ENCODE measurements around the gene SLC12A1. TPM values are rescaled to one million over a fixed set of nuclear protein-coding genes. Genes with fewer than 3 reads are reported as not detected.

Gene SLC12A1
- total and polyA plus RNA-seq, 12 donors: under 0.01 to 0.32 (median 0.07) TPM; not detected in 6

- Histone ChIP-seq H3K27ac (no peak overlapping the region), H3K36me3 (replicated peaks in 1 of 2) (no peaks in the 10 kb centered on the region), H3K4me3 (no peak overlapping the region), H3K9me3 (replicated peaks in 1 of 3) (no peaks in the 10 kb centered on the region), H3K4me1 (replicated peaks in 1 of 2) (no peaks in the 10 kb centered on the region), H3K27me3 (no peaks in the 10 kb centered on the region)
- DNase-seq: no peak
- WGBS, 4 donors: 72 to 93% (median 88%) methylated on average over 1 of the region's 1 CpG
- TF ChIP-seq, protein P1, sequence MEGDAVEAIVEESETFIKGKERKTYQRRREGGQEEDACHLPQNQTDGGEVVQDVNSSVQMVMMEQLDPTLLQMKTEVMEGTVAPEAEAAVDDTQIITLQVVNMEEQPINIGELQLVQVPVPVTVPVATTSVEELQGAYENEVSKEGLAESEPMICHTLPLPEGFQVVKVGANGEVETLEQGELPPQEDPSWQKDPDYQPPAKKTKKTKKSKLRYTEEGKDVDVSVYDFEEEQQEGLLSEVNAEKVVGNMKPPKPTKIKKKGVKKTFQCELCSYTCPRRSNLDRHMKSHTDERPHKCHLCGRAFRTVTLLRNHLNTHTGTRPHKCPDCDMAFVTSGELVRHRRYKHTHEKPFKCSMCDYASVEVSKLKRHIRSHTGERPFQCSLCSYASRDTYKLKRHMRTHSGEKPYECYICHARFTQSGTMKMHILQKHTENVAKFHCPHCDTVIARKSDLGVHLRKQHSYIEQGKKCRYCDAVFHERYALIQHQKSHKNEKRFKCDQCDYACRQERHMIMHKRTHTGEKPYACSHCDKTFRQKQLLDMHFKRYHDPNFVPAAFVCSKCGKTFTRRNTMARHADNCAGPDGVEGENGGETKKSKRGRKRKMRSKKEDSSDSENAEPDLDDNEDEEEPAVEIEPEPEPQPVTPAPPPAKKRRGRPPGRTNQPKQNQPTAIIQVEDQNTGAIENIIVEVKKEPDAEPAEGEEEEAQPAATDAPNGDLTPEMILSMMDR (IDR thresholded peaks at IDR 0.05): no peak
- no peak for TF ChIP-seq POLR2A (IDR thresholded peaks at IDR 0.05)
- intact Hi-C loops (cut with DNase I): loop anchor here in 1 of 2 donors (10.0 kb wide), 1 partner anchor 130 kb away; no protein-coding TSS in a partner anchor
Measured at GRCh38 chr15:48244921-48245320, 38.8 kb downstream of the SLC12A1 start.

DNA sequence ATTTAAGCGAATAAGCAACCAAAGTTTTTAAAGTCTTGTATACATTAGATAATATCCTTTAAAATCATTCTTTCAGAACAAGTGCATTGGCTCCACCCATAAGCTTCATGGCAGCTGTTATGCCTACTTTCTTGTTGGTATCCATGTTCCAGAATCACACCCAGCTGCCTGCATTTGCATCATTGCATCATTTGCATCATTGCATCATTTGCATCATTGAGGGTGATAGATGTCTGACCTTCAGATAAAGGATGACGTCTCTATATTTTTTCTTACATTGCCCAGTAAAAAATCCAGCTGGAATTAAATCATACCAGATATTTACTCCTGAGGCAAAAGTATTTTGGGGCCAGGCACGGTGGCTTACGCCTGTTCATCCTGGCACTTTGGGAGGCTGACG lies 42.3 kb downstream of the SLC12A1 start:
- H3K4me3 ChIP-seq: no peak overlapping the region
- H3K4me1 ChIP-seq (replicated peaks in 1 of 2): no peaks in the 10 kb centered on the region
- H3K9me3 ChIP-seq (replicated peaks in 1 of 3): no peaks in the 10 kb centered on the region
- H3K27ac ChIP-seq: no peak overlapping the region
- WGBS, 4 donors: 58 to 68% (median 63%) methylated on average over 2 to 5 of the region's 5 CpGs
- intact Hi-C loops (cut with DNase I): loop anchor here in 1 of 2 donors (10.0 kb wide), 1 partner anchor 134 kb away; no protein-coding TSS in a partner anchor
- no peaks in the 10 kb centered on the region for H3K36me3 ChIP-seq (replicated peaks in 1 of 2)
- peak in 1 of 7 donors; percentile 32 for DNase-seq
- TF ChIP-seq POLR2A (IDR thresholded peaks at IDR 0.05): no peak
- TF ChIP-seq, protein P1 (IDR thresholded peaks at IDR 0.05): no peak
- no peaks in the 10 kb centered on the region for H3K27me3 ChIP-seq

DNA sequence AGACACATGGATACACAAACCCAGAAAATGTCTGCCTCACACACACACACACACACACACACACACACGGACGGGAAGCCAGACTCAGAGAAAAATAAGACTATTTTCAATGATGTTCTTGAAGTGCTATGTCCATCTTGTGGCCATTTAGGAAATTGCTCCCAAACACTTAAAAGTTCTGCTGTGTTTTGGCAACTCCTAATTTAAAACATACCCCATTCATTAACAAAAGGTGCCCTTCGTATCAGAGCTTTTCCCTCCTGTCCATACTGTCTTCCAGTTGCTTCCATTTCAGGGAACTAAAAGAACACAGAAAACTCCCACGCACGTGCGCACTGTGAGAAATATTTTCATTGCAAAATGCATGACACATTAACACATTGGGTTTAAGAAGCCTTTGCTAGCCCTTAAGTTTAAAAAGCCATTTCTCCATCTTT lies 44.6 kb downstream of the SLC12A1 start:
- intact Hi-C loops (cut with DNase I): loop anchor here in 1 of 2 donors (10.0 kb wide), 1 partner anchor 1056 kb away; no protein-coding TSS in a partner anchor
- Histone ChIP-seq H3K27ac (no peak overlapping the region), H3K4me1 (replicated peaks in 1 of 2) (no peaks in the 10 kb centered on the region), H3K27me3 (no peaks in the 10 kb centered on the region), H3K4me3 (no peak overlapping the region), H3K9me3 (replicated peaks in 1 of 3) (no peaks in the 10 kb centered on the region), H3K36me3 (replicated peaks in 1 of 2) (no peaks in the 10 kb centered on the region)
- WGBS, 4 donors: 32 to 39% (median 36%) methylated on average over 6 of the region's 6 CpGs
- TF ChIP-seq POLR2A (IDR thresholded peaks at IDR 0.05): no peak
- TF ChIP-seq, protein P1 (IDR thresholded peaks at IDR 0.05): peak; percentile 57 to 83 (median 68)
- peak in 5 of 7 donors; percentile 27 to 56 (median 52) for DNase-seq

- DNase-seq: no peak
- Histone ChIP-seq H3K27ac (no peak overlapping the region), H3K36me3 (replicated peaks in 1 of 2) (no peaks in the 10 kb centered on the region), H3K4me1 (replicated peaks in 1 of 2) (no peaks in the 10 kb centered on the region), H3K27me3 (no peaks in the 10 kb centered on the region), H3K9me3 (replicated peaks in 1 of 3) (no peaks in the 10 kb centered on the region), H3K4me3 (no peak overlapping the region)
- no peak for TF ChIP-seq POLR2A (IDR thresholded peaks at IDR 0.05)
- TF ChIP-seq, protein P1 (IDR thresholded peaks at IDR 0.05): no peak
- intact Hi-C loops (cut with DNase I): loop anchor here in 1 of 2 donors (10.0 kb wide), 1 partner anchor 1058 kb away; no protein-coding TSS in a partner anchor
- WGBS, 4 donors: 66 to 76% (median 73%) methylated on average over 4 of the region's 4 CpGs
Measured at GRCh38 chr15:48253172-48253571, 47.1 kb downstream of the SLC12A1 start.

Data from adrenal gland (tissue), 12 donors.